HG03108 (cell line): ENCODE results near the gene LGR4.
"Not testable (repeated sequence)": the region's sequence is repeated elsewhere in the genome, so short reads cannot be mapped to it uniquely, and the experiment has no call there.

Experiments used
- ATAC-seq: cut with Tn5 transposase; IDR thresholded peaks from one replicate; pipeline ENCODE4 v1.9.1; 2021; ENCODE audit warnings: moderate library complexity; ENCODE audit not compliant: unreplicated experiment

Gene LGR4

GRCh38 chr11:27460158-27460978 is 12.2 kb downstream of the LGR4 start:
- no peak for ATAC-seq

GRCh38 chr11:27459191-27459590 is 13.4 kb downstream of the LGR4 start:
- ATAC-seq: no peak

GRCh38 chr11:27458182-27458581 is 14.4 kb downstream of the LGR4 start:
- ATAC-seq: no peak

- no peak for ATAC-seq
Measured at GRCh38 chr11:27456795-27457329, 15.7 kb downstream of the LGR4 start.

DNA sequence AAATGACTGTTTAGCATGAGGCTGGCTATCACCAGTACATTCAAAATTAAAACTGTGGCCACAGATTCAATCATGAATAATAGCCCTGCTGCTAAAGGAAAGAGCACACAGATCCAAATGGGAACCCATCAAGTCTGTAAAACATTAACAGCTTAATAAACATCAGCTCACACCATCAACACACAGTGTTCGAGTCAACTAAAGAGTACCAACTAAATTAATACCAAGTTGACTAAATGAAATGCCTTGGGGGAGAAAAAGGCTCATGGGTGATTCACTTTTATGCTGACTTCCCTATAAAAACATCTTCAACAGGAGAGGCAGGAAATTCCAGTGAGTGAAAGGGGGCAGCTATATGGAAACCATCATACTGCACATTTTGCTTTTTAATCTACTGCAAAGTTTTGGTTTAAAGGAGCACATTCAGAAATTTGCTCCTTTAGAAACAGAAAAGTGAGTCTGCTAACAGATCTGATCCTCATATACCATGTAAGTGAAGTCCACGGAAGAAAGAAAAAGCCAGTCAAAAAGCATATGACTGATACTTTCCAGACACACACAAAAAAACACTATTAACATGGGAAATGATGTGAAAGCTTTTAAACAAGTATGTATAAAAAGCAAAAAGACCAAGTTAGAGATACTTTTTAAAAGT is 16.3 kb downstream of the LGR4 start:
- no peak for ATAC-seq

DNA sequence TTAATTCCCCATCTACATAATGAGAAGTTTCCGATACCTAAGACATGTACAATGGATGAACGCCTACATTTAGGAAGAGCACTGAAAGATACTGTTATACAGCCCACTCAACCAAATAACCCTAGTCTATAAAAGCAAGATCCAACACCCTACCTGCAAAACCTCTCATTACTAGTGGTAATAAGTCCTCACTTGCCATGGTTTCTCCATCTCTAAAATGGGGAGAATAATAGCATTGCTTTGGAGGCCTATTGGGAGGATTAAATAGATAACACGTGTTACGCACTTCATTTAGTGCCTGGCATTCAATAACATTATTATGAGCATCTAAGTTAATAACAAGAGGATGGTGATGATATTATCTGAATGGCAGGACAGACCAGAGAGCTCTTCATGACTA is 16.9 kb downstream of the LGR4 start:
- no peak for ATAC-seq

DNA sequence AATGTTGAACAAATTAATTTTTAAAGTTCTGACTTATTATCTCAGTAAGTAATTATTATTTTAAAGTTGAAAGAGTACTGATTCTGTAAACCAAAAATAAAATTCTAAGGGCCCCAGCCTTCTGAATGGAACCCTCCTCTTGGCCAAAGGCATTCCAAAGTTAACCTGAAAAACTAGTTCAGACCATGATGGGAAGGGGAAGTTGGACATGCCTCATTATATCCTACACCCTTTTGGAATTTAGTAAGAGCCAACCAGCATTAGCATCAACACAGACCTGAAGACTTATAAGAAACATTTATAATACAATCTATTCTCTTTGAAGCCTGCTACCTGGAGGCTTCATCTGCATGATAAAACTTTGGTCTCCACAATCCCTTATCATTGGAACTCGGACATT is 18.9 kb downstream of the LGR4 start:
- no peak for ATAC-seq

DNA sequence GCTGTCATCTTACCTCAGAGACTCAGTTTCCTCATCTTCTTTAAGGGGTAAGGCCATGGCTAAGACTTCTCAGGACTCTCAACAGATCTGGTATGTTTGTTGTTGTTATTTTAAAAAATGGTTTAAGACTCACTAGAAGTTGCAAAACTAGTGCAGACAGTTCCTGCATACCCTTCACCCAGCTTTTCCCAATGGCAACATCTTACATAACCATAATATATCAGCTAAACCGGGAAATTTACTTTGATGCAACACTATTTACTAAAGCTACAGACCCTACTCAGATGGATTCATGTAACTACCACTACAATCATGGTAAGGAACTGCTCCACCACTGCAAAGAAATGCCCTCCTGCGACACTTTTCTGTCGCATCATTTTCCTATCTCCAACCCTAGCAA is 20.4 kb downstream of the LGR4 start:
- no peak for ATAC-seq

DNA sequence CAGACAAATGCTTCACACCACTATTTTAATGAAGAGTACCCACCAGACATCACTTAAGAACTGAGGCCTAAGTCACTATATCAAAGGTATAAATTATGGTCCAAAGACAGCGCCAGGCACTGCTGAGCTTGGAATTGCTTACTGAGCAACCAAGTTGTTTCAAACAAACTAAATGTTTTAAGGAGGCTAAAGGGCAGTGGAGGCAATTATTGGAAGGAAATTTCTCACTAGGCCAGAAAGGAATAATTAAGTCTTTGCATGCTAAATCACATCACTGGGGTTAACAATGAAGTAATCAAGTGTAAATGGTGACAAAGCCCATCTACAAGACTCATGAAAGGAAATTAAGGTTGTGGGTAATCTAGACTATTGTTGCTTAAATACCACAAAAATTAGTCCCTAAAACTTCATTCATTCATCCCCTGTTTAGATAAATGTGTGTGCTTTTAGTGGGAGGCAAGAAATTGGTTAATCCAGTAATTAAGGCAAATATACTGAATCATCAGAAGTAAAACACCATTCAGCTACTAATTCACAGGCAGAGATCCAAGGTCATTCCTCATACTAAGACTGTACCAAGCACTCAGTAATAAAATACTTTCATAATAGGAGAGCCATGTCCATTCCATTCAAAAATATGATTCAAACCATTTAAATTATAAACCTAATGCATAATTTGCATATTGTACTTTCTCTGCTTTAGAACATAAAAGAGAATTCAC is 21.2 kb downstream of the LGR4 start:
- no peak for ATAC-seq

DNA sequence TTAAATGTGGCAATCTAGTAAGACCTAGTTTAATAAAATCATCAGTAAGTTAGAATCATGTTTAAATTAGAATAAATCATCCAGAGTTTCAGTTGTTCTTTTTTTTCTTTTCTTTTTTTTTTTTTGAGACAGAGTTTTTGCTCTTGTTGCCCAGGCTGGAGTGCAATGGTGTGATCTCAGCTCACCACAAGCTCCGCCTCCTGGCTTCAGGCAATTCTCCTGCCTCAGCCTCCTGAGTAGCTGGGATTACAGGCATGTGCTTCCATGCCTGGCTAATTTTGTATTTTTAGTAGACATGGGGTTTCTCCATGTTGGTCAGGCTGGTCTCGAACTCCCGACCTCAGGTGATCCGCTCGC is 24.4 kb downstream of the LGR4 start:
- not testable (repeated sequence) for ATAC-seq

- ATAC-seq: no peak
Measured at GRCh38 chr11:27447288-27448183, 25.1 kb downstream of the LGR4 start.

GRCh38 chr11:27445625-27446024 is 27.0 kb downstream of the LGR4 start:
- ATAC-seq: no peak

DNA sequence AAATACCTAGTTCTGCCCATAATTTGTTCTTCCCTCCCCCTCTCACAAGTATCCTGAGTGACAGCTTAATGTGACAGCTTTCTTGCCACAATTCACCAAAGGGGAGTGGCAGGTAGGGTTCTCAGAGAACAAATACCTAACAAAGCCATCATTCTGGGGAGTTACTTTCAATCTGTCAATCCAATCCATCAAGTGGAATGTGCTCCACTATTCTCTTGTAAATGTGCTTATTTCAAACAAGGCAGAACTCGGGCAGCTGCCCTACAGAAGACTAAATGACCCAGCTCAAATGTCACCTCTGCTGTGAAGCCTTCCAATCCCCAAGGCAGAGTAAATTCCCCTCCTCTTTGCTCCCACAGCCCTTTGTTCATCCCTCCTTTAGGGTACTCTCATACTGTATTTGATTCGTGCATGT is 27.8 kb downstream of the LGR4 start:
- no peak for ATAC-seq

DNA sequence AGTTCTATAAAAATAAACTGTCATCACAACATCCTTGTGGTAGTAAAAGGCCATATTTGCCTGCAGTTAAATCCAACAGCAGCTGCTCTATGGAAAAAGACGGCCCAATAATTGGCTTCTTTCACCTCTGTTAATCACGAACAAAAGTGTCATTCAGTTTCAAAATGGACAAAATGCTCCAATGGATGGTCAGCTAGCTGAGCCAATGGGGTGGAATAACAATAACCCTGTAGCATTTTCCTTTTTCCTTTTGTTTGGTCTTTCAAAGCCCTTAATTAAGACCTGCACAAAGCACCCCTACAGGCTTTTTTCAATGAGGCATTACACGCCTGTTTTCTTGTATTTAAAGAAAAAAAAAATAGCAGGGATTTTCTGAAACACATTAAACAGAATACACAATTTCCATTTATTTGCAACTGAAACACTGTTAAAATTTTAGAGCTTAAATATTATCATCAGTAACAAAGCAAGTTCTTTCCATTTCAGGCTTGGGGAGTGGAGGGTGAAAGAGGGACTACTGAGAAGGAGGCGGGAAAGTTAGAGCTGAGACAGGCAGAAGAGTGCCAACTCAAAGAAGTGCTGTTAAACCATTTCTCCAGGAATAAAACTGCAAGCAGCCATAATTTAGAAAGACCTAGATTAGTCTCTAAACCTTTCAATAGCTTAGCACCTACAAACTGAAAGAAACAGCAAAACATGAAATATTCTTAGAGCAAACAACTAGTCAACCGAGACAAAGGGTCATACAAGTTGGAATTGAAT is 28.7 kb downstream of the LGR4 start:
- ATAC-seq: no peak

GRCh38 chr11:27443227-27443626 is 29.4 kb downstream of the LGR4 start:
- ATAC-seq: no peak

GRCh38 chr11:27440090-27440489 is 32.5 kb downstream of the LGR4 start:
- ATAC-seq: no peak

DNA sequence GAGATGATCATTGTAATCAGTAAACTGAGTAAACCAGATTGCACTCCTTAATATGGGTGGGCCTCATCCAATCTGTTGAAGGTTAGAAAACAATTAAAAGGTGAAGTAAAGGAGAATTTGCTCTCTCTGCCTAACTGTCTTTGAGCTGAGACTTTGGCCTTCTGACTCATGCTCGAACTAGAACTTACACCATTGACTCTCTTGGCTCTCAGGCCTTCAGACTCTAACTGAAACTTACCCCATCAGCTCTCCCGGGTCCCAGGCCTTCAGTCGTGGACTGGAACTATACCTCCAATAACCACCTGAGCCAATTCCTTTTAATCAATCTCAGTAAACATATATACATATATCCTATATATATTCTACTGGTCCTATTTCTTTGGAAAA is 34.0 kb downstream of the LGR4 start:
- ATAC-seq: no peak

DNA sequence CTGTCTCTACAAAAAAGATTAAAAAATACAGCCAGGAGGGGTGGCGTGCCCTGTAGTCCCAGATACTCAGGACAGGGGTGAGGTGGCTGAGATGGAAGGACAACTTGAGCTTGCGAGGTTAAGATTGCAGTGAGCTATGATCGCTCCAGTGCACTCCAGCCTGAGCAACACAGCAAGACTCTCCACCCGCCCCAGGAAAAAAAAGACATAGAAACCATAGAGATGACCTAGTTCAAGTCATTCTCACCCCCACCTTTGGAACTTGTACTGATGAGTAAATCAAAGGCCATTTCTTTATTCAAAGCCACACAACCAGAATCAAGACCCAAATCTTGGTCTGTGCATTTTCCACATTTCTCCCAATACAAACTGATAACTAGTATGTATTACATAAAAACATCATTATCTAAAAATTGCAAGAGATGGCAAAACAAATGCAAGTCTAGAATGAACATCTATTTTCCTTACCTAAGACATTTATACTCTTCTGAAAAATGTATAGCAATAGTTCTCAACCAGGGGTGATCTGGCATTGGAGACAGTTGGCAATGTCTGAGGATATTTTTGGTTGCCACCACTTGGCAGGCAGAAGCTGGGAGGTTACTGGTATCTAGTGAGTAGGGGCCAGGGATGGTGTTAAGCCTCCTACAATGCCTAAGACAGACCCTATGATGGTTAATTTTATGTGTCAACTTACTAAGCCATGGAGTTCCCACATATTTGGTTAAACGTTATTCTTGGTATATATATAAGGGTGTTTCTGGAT is 34.6 kb downstream of the LGR4 start:
- ATAC-seq: no peak

DNA sequence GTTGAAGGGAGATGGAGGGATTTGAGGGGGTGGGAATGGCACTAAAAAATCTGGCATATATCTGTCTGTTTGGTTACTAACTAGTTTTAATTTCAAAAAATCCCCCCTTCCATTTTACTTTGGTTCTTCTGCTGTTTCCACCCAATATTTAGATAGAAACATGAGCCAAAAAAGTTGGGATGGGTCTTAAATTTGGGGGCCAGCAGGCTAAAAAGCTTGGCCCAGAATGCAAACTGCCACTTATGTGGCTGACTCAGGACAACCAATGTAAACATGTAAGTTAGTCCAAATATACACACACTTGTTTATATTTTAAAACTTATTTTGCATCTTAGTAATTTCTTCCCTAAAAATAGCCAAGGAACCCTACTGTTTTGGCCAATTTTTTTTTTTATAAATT is 35.7 kb downstream of the LGR4 start:
- ATAC-seq: no peak
